GM23248 (cell line): Measurements from ENCODE around the gene IP6K3. TPM values are rescaled to one million over a fixed set of nuclear protein-coding genes. Genes with fewer than 3 reads are reported as not detected.

ENCODE experiments used
- DNase-seq: peaks from one replicate; pipeline ENCODE4 v3.0.0-alpha.2; 2015
- H2AFZ ChIP-seq: fragments of 200-600 bp; sonication (generic); 2 replicates; pipeline ENCODE4 v1.6.1; 2016; ENCODE audit warnings: antibody characterized with exemption
- H3F3A ChIP-seq: fragments of 200-600 bp; sonication (generic); 2 replicates; pipeline ENCODE4 v1.6.1; 2016; ENCODE audit warnings: mild to moderate bottlenecking, antibody characterized with exemption, mixed run types; ENCODE audit not compliant: insufficient read depth
- H3K27ac ChIP-seq: fragments of 200-600 bp; sonication (generic); 2 replicates; pipeline ENCODE4 v1.5.1; 2016; ENCODE audit warnings: mild to moderate bottlenecking
- H3K27me3 ChIP-seq: fragments of 200-600 bp; sonication (generic); replicated peaks from 2 replicates; pipeline ENCODE4 v1.6.1; 2016; ENCODE audit warnings: mild to moderate bottlenecking; ENCODE audit not compliant: insufficient read depth
- H3K36me3 ChIP-seq: fragments of 200-600 bp; sonication (generic); 2 replicates; pipeline ENCODE4 v1.6.1; 2016; ENCODE audit warnings: low read depth, mild to moderate bottlenecking
- H3K4me1 ChIP-seq: fragments of 200-600 bp; sonication (generic); 2 replicates; pipeline ENCODE4 v1.6.1; 2016; ENCODE audit warnings: mild to moderate bottlenecking; ENCODE audit not compliant: insufficient read depth
- H3K4me2 ChIP-seq: fragments of 200-600 bp; sonication (generic); one replicate; pipeline ENCODE4 v1.6.1; 2016; ENCODE audit warnings: mild to moderate bottlenecking; ENCODE audit not compliant: unreplicated experiment
- H3K4me3 ChIP-seq: fragments of 200-600 bp; sonication (generic); 2 replicates; pipeline ENCODE4 v1.5.1; 2016; ENCODE audit warnings: mild to moderate bottlenecking
- H3K79me2 ChIP-seq: fragments of 200-600 bp; sonication (generic); 2 replicates; pipeline ENCODE4 v1.6.1; 2016; ENCODE audit warnings: mild to moderate bottlenecking; ENCODE audit not compliant: insufficient read depth
- H3K9ac ChIP-seq: fragments of 200-600 bp; sonication (generic); 2 replicates; pipeline ENCODE4 v1.6.1; 2016; ENCODE audit warnings: mild to moderate bottlenecking
- H3K9me2 ChIP-seq: fragments of 200-600 bp; sonication (generic); 2 replicates; pipeline ENCODE4 v1.6.1; 2016; ENCODE audit warnings: mixed run types, mild to moderate bottlenecking, moderate library complexity; ENCODE audit not compliant: insufficient read depth
- H3K9me3 ChIP-seq: fragments of 200-600 bp; sonication (generic); one replicate; pipeline ENCODE4 v1.6.1; 2017; ENCODE audit warnings: low read depth
- H4K20me1 ChIP-seq: fragments of 200-600 bp; sonication (generic); 2 replicates; pipeline ENCODE4 v1.6.0; 2016; ENCODE audit not compliant: insufficient read depth
- EZH2 ChIP-seq: fragments of 200-600 bp; sonication (generic); IDR thresholded peaks from 2 replicates; pipeline ENCODE4 v1.6.1; 2018; ENCODE audit warnings: antibody characterized with exemption, mild to moderate bottlenecking; ENCODE audit not compliant: insufficient read depth, poor library complexity, severe bottlenecking
- EZH2phosphoT487 ChIP-seq: fragments of 200-600 bp; sonication (generic); IDR thresholded peaks from 2 replicates; pipeline ENCODE4 v1.6.1; 2018; ENCODE audit warnings: antibody characterized with exemption, moderate library complexity, mild to moderate bottlenecking, low read depth; ENCODE audit not compliant: insufficient read depth
- WGBS, 2 experiments: methylation state at CpG; one replicate each; pipeline ENCODE4 v1.1.6; 2015 to 2017; ENCODE audit warnings: low lambda C conversion rate in 2 of 2, low coverage in 1 of 2; ENCODE audit errors: missing lambda C conversion rate in 2 of 2; 5-methylcytosine and 5-hydroxymethylcytosine counted together
- in situ Hi-C: fragments of 300-500 bp; cut with MboI; formaldehyde crosslinking; loops from 2 replicates; pipeline ENCODE4 v1.15.0; 2020
- polyA plus RNA-seq: library from polyadenylated mRNA; unstranded; fragments of >200 nt; fragmentation: Nextera tagmentation; extraction: Ambion mirVana; gene quantifications from 2 replicates; pipeline ENCODE4 v1.2.1, GENCODE V29; 2016
- total RNA-seq: library from RNA; depleted of rRNA; stranded (reverse); fragments of >200 nt; shearing (Covaris generic); gene quantifications from 2 replicates; pipeline ENCODE4 v1.2.3, GENCODE V29; 2014

The IP6K3 gene
- total and polyA plus RNA-seq, 2 experiments from 2014 or later, result not detected

- Histone ChIP-seq H3F3A (no peaks in the 10 kb centered on the region), H3K4me3 (no peak overlapping the region), H2AFZ (no peak overlapping the region), H4K20me1 (no peaks in the 10 kb centered on the region), H3K79me2 (no peaks in the 10 kb centered on the region), H3K9me2 (no peaks in the 10 kb centered on the region), H3K36me3 (no peaks in the 10 kb centered on the region), H3K4me2 (no peak overlapping the region), H3K4me1 (no peaks in the 10 kb centered on the region), H3K9me3 (no peaks in the 10 kb centered on the region), H3K27me3 (peaks cover 24% of the 10 kb centered on the region), H3K9ac (no peak overlapping the region), H3K27ac (no peak overlapping the region)
- DNase-seq, result no peak
- in situ Hi-C loops, result no loop called here
- WGBS, 2 experiments, result 0 to 5% methylated on average over 3 of the region's 3 CpGs
- TF ChIP-seq EZH2 (no peak), EZH2phosphoT487 (no peak)
These were observed 23.2 kb downstream of the IP6K3 start for GRCh38 chr6:33723371-33724085.

- Histone ChIP-seq H3K4me2 (no peak overlapping the region), H3K4me1 (no peaks in the 10 kb centered on the region), H2AFZ (no peak overlapping the region), H3K9ac (no peak overlapping the region), H3K4me3 (no peak overlapping the region), H3K27me3 (peaks cover 24% of the 10 kb centered on the region), H3K9me2 (no peaks in the 10 kb centered on the region), H3K79me2 (no peaks in the 10 kb centered on the region), H3K9me3 (no peaks in the 10 kb centered on the region), H3K36me3 (no peaks in the 10 kb centered on the region), H3K27ac (no peak overlapping the region), H3F3A (no peaks in the 10 kb centered on the region), H4K20me1 (no peaks in the 10 kb centered on the region)
- WGBS, 2 experiments, result 70 to 73% methylated on average over 5 of the region's 5 CpGs
- in situ Hi-C loops, result no loop called here
- TF ChIP-seq EZH2phosphoT487 (no peak), EZH2 (no peak)
- DNase-seq, result no peak
These were observed 24.5 kb downstream of the IP6K3 start for GRCh38 chr6:33722103-33722623.

DNA sequence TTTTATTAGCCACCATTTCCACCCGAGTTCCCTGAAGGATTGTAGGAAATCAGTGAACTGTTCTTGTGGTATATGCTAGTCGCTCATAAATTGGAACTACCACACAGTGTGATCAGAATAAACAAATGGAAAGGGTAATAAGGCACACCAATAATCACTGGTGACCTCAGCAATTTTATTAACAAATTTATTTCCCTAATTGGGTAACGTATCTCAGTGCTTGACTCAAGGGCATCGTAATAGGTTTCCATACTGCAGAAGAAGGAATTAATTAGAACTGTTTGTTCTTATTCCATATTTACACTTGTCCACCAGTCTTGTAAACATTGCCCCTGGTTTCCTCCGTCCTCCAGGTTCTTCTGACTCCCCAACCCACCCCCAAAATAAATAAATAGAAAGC is 25.2 kb downstream of the IP6K3 start:
- TF ChIP-seq EZH2phosphoT487 (no peak), EZH2 (no peak)
- Histone ChIP-seq H3K27ac (no peak overlapping the region), H3K79me2 (no peaks in the 10 kb centered on the region), H2AFZ (no peak overlapping the region), H3F3A (no peaks in the 10 kb centered on the region), H3K9ac (no peak overlapping the region), H3K9me2 (no peaks in the 10 kb centered on the region), H3K4me3 (no peak overlapping the region), H3K9me3 (no peaks in the 10 kb centered on the region), H3K4me1 (no peaks in the 10 kb centered on the region), H3K4me2 (no peak overlapping the region), H4K20me1 (no peaks in the 10 kb centered on the region), H3K27me3 (peaks cover 24% of the 10 kb centered on the region), H3K36me3 (no peaks in the 10 kb centered on the region)
- no peak for DNase-seq
- in situ Hi-C loops, result no loop called here
- 59 to 63% methylated on average over 5 of the region's 5 CpGs for WGBS, 2 experiments

- no peak for DNase-seq
- Histone ChIP-seq H3K27me3 (peaks cover 19% of the 10 kb centered on the region), H3K9me3 (no peaks in the 10 kb centered on the region), H3K4me2 (no peak overlapping the region), H3K79me2 (no peaks in the 10 kb centered on the region), H3K9ac (no peak overlapping the region), H3K36me3 (no peaks in the 10 kb centered on the region), H3K4me3 (no peak overlapping the region), H3K4me1 (no peaks in the 10 kb centered on the region), H4K20me1 (no peaks in the 10 kb centered on the region), H3F3A (no peaks in the 10 kb centered on the region), H3K27ac (no peak overlapping the region), H3K9me2 (no peaks in the 10 kb centered on the region), H2AFZ (no peak overlapping the region)
- TF ChIP-seq EZH2phosphoT487, result no peak
- TF ChIP-seq EZH2, result no peak
- WGBS, 2 experiments, result 75 to 96% methylated on average over 1 of the region's 1 CpG
- in situ Hi-C loops, result no loop called here
These were observed 25.7 kb downstream of the IP6K3 start for GRCh38 chr6:33720998-33721397.
